Measurements from ENCODE around the gene MAD1L1. TPM values are rescaled to one million over a fixed set of nuclear protein-coding genes. Genes with fewer than 3 reads are reported as not detected.
"Not testable (repeated sequence)": the region's sequence is repeated elsewhere in the genome, so short reads cannot be mapped to it uniquely, and the experiment has no call there.

Gene MAD1L1
- total RNA-seq, 1 donor from 2014 or later = 57.6 TPM

DNA sequence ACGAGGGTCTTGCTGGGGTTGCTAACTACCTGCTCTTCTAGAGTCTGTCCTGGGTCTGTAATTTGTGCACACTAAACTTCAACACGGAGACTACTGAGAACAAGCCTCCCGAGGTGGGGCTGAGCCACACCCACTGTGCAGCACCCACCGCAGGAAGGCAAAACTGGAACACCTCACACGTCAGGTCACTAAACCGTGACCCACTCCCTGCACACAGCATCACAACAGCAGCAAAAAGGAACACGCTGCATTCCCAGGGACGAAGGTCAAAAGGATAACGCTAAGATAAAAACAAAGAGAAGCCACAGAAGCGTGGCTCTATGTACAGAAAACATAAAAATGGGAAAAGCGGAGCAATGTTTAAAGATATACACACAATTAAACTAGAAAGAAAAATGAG lies 170.1 kb downstream of the MAD1L1 start:
- TF ChIP-seq, protein P1, sequence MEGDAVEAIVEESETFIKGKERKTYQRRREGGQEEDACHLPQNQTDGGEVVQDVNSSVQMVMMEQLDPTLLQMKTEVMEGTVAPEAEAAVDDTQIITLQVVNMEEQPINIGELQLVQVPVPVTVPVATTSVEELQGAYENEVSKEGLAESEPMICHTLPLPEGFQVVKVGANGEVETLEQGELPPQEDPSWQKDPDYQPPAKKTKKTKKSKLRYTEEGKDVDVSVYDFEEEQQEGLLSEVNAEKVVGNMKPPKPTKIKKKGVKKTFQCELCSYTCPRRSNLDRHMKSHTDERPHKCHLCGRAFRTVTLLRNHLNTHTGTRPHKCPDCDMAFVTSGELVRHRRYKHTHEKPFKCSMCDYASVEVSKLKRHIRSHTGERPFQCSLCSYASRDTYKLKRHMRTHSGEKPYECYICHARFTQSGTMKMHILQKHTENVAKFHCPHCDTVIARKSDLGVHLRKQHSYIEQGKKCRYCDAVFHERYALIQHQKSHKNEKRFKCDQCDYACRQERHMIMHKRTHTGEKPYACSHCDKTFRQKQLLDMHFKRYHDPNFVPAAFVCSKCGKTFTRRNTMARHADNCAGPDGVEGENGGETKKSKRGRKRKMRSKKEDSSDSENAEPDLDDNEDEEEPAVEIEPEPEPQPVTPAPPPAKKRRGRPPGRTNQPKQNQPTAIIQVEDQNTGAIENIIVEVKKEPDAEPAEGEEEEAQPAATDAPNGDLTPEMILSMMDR (IDR thresholded peaks at IDR 0.05; ENCODE audit: partially characterized antibody, unreplicated experiment) = no peak
- no peak overlapping the region for H3K4me3 Mint-ChIP-seq (ENCODE audit: unreplicated experiment)
- H3K36me3 Mint-ChIP-seq (ENCODE audit: unreplicated experiment) = peaks cover 15% of the 10 kb centered on the region

DNA sequence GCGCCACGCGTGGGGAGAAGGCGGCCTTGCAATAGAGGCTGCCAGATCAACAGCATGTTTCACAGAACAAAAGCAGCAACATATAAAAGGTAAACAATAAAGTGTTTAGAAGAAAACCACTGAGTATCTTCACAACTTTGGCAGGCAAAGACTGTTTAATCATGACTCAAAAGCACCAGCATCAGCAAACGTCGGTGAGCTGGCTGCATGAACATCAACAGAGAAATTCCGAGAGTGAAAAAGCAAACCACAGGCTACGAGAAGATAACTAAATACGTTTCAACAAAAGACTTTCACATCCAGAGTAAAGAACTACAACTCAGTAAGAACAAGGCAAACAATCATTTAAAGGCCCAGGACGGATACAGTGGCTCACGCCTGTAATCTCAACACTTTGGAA lies 172.0 kb downstream of the MAD1L1 start:
- H3K4me3 Mint-ChIP-seq (ENCODE audit: unreplicated experiment) = no peak overlapping the region
- H3K36me3 Mint-ChIP-seq (ENCODE audit: unreplicated experiment) = peaks cover 15% of the 10 kb centered on the region
- TF ChIP-seq, protein P1 (IDR thresholded peaks at IDR 0.05; ENCODE audit: partially characterized antibody, unreplicated experiment) = no peak
- H3K4me1 Mint-ChIP-seq (ENCODE audit: low read depth, unreplicated experiment) = peaks cover 30% of the 10 kb centered on the region
- DNase-seq = no peak
- peaks cover 21% of the 10 kb centered on the region for H3K27me3 Mint-ChIP-seq (ENCODE audit: unreplicated experiment)
- no peak overlapping the region for H3K27ac Mint-ChIP-seq (ENCODE audit: unreplicated experiment)
- H3K9me3 Mint-ChIP-seq (ENCODE audit: unreplicated experiment) = peaks cover 19% of the 10 kb centered on the region

More for the DNA sequence above, 170.1 kb downstream of the MAD1L1 start:
- Mint-ChIP-seq H3K9me3 (ENCODE audit: unreplicated experiment) (peaks cover 17% of the 10 kb centered on the region), H3K27ac (ENCODE audit: unreplicated experiment) (peak overlapping the region; percentile 79), H3K27me3 (ENCODE audit: unreplicated experiment) (peaks cover 12% of the 10 kb centered on the region), H3K4me1 (ENCODE audit: low read depth, unreplicated experiment) (peaks cover 19% of the 10 kb centered on the region)
- no peak for DNase-seq

DNA sequence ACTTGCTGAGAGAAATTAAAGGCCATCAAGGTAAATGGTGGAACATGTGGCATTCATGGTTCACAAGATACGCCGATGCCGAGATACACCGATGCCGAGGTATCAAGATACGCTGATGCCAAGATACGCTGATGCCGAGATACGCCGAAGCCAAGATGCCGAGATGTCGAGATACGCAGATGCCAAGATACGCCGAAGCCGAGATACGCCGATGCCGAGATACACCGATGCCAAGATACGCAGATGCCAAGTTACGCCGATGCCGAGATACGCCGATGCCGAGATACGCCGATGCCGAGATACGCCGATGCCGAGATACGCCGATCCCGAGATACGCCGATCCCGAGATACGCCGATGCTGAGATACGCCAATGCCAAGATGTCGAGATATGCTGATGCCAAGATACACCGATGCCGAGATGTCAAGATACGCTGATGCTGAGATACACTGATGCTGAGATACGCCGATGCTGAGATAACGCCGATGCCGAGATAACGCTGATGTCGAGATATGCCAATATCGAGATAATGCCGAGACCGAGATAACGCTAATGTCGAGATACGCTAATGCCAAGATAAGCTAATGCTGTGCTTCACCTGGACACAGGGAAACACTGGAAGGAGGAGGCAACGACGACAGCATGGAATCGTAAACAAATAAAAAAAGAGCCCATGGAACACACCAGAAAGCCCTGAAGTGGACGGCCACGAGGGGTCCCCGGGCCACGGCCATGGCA lies 172.6 kb downstream of the MAD1L1 start:
- Mint-ChIP-seq H3K27ac (ENCODE audit: unreplicated experiment) (no peak overlapping the region), H3K36me3 (ENCODE audit: unreplicated experiment) (peaks cover 15% of the 10 kb centered on the region), H3K4me3 (ENCODE audit: unreplicated experiment) (no peak overlapping the region), H3K9me3 (ENCODE audit: unreplicated experiment) (peaks cover 19% of the 10 kb centered on the region), H3K4me1 (ENCODE audit: low read depth, unreplicated experiment) (peaks cover 27% of the 10 kb centered on the region), H3K27me3 (ENCODE audit: unreplicated experiment) (peaks cover 19% of the 10 kb centered on the region)
- TF ChIP-seq, protein P1 (IDR thresholded peaks at IDR 0.05; ENCODE audit: partially characterized antibody, unreplicated experiment) = no peak
- DNase-seq = no peak

DNA sequence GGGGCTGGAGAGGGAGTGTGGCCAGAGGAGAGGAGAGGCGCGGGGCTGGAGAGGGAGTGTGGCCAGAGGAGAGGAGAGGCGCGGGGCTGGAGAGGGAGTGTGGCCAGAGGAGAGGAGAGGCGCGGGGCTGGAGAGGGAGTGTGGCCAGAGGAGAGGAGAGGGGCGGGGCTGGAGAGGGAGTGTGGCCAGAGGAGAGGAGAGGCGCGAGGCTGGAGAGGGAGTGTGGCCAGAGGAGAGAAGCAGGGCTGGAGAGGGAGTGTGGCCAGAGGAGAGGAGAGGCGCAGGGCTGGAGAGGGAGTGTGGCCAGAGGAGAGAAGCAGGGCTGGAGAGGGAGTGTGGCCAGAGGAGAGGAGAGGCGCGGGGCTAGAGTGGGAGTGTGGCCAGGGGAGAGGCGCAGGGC lies 174.5 kb downstream of the MAD1L1 start:
- not testable (repeated sequence) for H3K27ac Mint-ChIP-seq (ENCODE audit: unreplicated experiment); H3K4me3 Mint-ChIP-seq (ENCODE audit: unreplicated experiment); DNase-seq
- Mint-ChIP-seq H3K4me1 (ENCODE audit: low read depth, unreplicated experiment) (peaks cover 26% of the 10 kb centered on the region), H3K36me3 (ENCODE audit: unreplicated experiment) (peaks cover 15% of the 10 kb centered on the region), H3K27me3 (ENCODE audit: unreplicated experiment) (peaks cover 14% of the 10 kb centered on the region), H3K9me3 (ENCODE audit: unreplicated experiment) (peaks cover 22% of the 10 kb centered on the region)

DNA sequence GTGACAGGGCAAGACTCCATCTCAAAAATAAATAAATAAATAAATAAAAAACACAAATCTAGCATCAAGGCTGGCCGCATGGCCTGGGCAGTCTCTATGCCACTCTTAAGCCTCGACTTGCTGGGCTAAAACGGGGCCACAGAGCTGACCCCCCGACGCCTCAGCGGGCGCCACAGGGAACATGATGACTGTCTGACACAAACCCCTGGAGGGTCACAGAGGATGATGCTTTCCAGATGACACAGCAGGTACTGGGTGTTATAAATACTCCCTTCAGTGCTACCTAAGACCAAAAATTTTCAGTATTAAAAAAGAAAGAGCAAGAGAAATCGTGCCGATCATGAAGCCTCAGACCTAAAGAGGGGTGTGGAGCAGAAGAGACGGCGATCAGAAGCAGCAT lies 176.8 kb downstream of the MAD1L1 start:
- H3K9me3 Mint-ChIP-seq (ENCODE audit: unreplicated experiment) = peaks cover 19% of the 10 kb centered on the region
- no peak for DNase-seq
- TF ChIP-seq, protein P1 (IDR thresholded peaks at IDR 0.05; ENCODE audit: partially characterized antibody, unreplicated experiment) = no peak
- peak overlapping the region; percentile 64 for H3K27ac Mint-ChIP-seq (ENCODE audit: unreplicated experiment)
- peaks cover 25% of the 10 kb centered on the region for H3K4me1 Mint-ChIP-seq (ENCODE audit: low read depth, unreplicated experiment)
- H3K36me3 Mint-ChIP-seq (ENCODE audit: unreplicated experiment) = peaks cover 15% of the 10 kb centered on the region
- peaks cover 12% of the 10 kb centered on the region for H3K27me3 Mint-ChIP-seq (ENCODE audit: unreplicated experiment)
- H3K4me3 Mint-ChIP-seq (ENCODE audit: unreplicated experiment) = no peak overlapping the region
